Activated naive CD4-positive, alpha-beta T cell treated with anti-CD3 and anti-CD28 coated beads, Interleukin-2, amount 10 ng/mL, durations not matched to agents 7 days and 5 days (primary cell): Measurements from ENCODE around the gene SLC25A42.
"Not testable (repeated sequence)": the region's sequence is repeated elsewhere in the genome, so short reads cannot be mapped to it uniquely, and the experiment has no call there.

Experiments used
- CTCF ChIA-PET: fragments of 350-600 bp; sonication (Branson Sonifier 250); formaldehyde crosslinking; loops from one replicate; lab custom pipeline; 2021; ENCODE audit warnings: antibody characterized with exemption; lab: Charles Lee
- DNase-seq: peaks from one replicate; pipeline ENCODE4 v3.0.0-alpha.2; 2020
- H3K27ac Mint-ChIP-seq: one replicate; pipeline ENCODE4 v1.8.0; 2021; ENCODE audit warnings: mild to moderate bottlenecking, moderate library complexity, mixed read lengths
- H3K27me3 Mint-ChIP-seq: one replicate; pipeline ENCODE4 v1.8.0; 2021; ENCODE audit warnings: mild to moderate bottlenecking, mixed read lengths
- H3K36me3 Mint-ChIP-seq: one replicate; pipeline ENCODE4 v1.8.0; 2021; ENCODE audit warnings: mixed read lengths
- H3K4me1 Mint-ChIP-seq: one replicate; pipeline ENCODE4 v1.8.0; 2021; ENCODE audit warnings: mixed read lengths
- H3K4me3 Mint-ChIP-seq: one replicate; pipeline ENCODE4 v1.8.0; 2021; ENCODE audit warnings: mild to moderate bottlenecking, moderate library complexity, mixed read lengths
- H3K9me3 Mint-ChIP-seq: one replicate; pipeline ENCODE4 v1.8.0; 2021; ENCODE audit warnings: mixed read lengths

The SLC25A42 gene

GRCh38 chr19:19095691-19096090 lies 31.9 kb downstream of the SLC25A42 start:
- Mint-ChIP-seq H3K27ac (no peak overlapping the region), H3K4me3 (no peak overlapping the region)

GRCh38 chr19:19096641-19097627 lies 33.1 kb downstream of the SLC25A42 start:
- DNase-seq: no peak
- Mint-ChIP-seq H3K27me3 (no peaks in the 10 kb centered on the region), H3K4me3 (no peak overlapping the region), H3K9me3 (no peaks in the 10 kb centered on the region), H3K36me3 (peaks cover 8% of the 10 kb centered on the region), H3K27ac (no peak overlapping the region), H3K4me1 (no peaks in the 10 kb centered on the region)
- CTCF ChIA-PET: no interaction called here

More at GRCh38 chr19:19095691-19096090, 31.9 kb downstream of the SLC25A42 start:
- CTCF ChIA-PET: interaction anchor here (1.1 kb wide), 1 partner anchor 79 kb away, joined by 6 read pairs; no protein-coding TSS in a partner anchor
- H3K27me3 Mint-ChIP-seq: no peaks in the 10 kb centered on the region
- peaks cover 8% of the 10 kb centered on the region for H3K36me3 Mint-ChIP-seq
- H3K9me3 Mint-ChIP-seq: no peaks in the 10 kb centered on the region
- H3K4me1 Mint-ChIP-seq: no peaks in the 10 kb centered on the region
- DNase-seq: no peak

- Mint-ChIP-seq H3K4me1 (no peaks in the 10 kb centered on the region), H3K27me3 (no peaks in the 10 kb centered on the region), H3K4me3 (no peak overlapping the region), H3K9me3 (no peaks in the 10 kb centered on the region), H3K36me3 (peaks cover 8% of the 10 kb centered on the region), H3K27ac (no peak overlapping the region)
- DNase-seq: no peak
- CTCF ChIA-PET: interaction anchor here (0.6 kb wide), 1 partner anchor 11 kb away, joined by 3 read pairs; no protein-coding TSS in a partner anchor
Measured at GRCh38 chr19:19098084-19098702, 34.4 kb downstream of the SLC25A42 start.

- Mint-ChIP-seq H3K36me3 (peaks cover 8% of the 10 kb centered on the region), H3K4me3 (no peak overlapping the region), H3K27me3 (no peaks in the 10 kb centered on the region), H3K4me1 (no peaks in the 10 kb centered on the region), H3K9me3 (no peaks in the 10 kb centered on the region), H3K27ac (peak overlapping the region; percentile 49)
- CTCF ChIA-PET: interaction anchor here (0.6 kb wide), 1 partner anchor 10 kb away, joined by 3 read pairs; no protein-coding TSS in a partner anchor
- DNase-seq: no peak
Measured at GRCh38 chr19:19098703-19099632, 35.2 kb downstream of the SLC25A42 start.

- Mint-ChIP-seq H3K27me3 (no peaks in the 10 kb centered on the region), H3K27ac (no peak overlapping the region), H3K4me3 (no peak overlapping the region), H3K4me1 (no peaks in the 10 kb centered on the region), H3K9me3 (no peaks in the 10 kb centered on the region), H3K36me3 (peaks cover 8% of the 10 kb centered on the region)
- CTCF ChIA-PET: no interaction called here
- no peak for DNase-seq
Measured at GRCh38 chr19:19101540-19101939, 37.7 kb downstream of the SLC25A42 start.

- H3K36me3 Mint-ChIP-seq, DNase-seq, H3K27me3 Mint-ChIP-seq, H3K27ac Mint-ChIP-seq, H3K4me3 Mint-ChIP-seq, H3K4me1 Mint-ChIP-seq, H3K9me3 Mint-ChIP-seq, CTCF ChIA-PET: not testable (repeated sequence)
Measured at GRCh38 chr19:19102566-19102965, 38.8 kb downstream of the SLC25A42 start.

GRCh38 chr19:19103167-19103566 lies 39.4 kb downstream of the SLC25A42 start:
- Mint-ChIP-seq H3K9me3 (no peaks in the 10 kb centered on the region), H3K4me1 (no peaks in the 10 kb centered on the region), H3K36me3 (peaks cover 2% of the 10 kb centered on the region), H3K27me3 (no peaks in the 10 kb centered on the region), H3K27ac (no peak overlapping the region), H3K4me3 (no peak overlapping the region)
- CTCF ChIA-PET: no interaction called here
- no peak for DNase-seq

- H3K36me3 Mint-ChIP-seq: no peaks in the 10 kb centered on the region
- no peak overlapping the region for H3K4me3 Mint-ChIP-seq
- H3K9me3 Mint-ChIP-seq: no peaks in the 10 kb centered on the region
- no peak for DNase-seq
- H3K27me3 Mint-ChIP-seq: no peaks in the 10 kb centered on the region
- peak overlapping the region; percentile 12 for H3K27ac Mint-ChIP-seq
- CTCF ChIA-PET: interaction anchor here (1.3 kb wide), 1 partner anchor 10 kb away, joined by 3 read pairs; no protein-coding TSS in a partner anchor
- H3K4me1 Mint-ChIP-seq: no peaks in the 10 kb centered on the region
Measured at GRCh38 chr19:19105365-19106055, 41.7 kb downstream of the SLC25A42 start.

- H3K9me3 Mint-ChIP-seq: no peaks in the 10 kb centered on the region
- CTCF ChIA-PET: interaction anchor here (1.3 kb wide), 1 partner anchor 10 kb away, joined by 3 read pairs; no protein-coding TSS in a partner anchor
Measured at GRCh38 chr19:19106056-19106551, 42.3 kb downstream of the SLC25A42 start.

GRCh38 chr19:19106938-19107337 lies 43.1 kb downstream of the SLC25A42 start:
- CTCF ChIA-PET, H3K27ac Mint-ChIP-seq, H3K9me3 Mint-ChIP-seq, H3K27me3 Mint-ChIP-seq, DNase-seq, H3K36me3 Mint-ChIP-seq, H3K4me3 Mint-ChIP-seq, H3K4me1 Mint-ChIP-seq: not testable (repeated sequence)

More at GRCh38 chr19:19106056-19106551, 42.3 kb downstream of the SLC25A42 start:
- H3K27me3 Mint-ChIP-seq: no peaks in the 10 kb centered on the region
- H3K4me1 Mint-ChIP-seq: no peaks in the 10 kb centered on the region
- H3K27ac Mint-ChIP-seq: no peak overlapping the region
- H3K4me3 Mint-ChIP-seq: no peak overlapping the region
- no peaks in the 10 kb centered on the region for H3K36me3 Mint-ChIP-seq
- DNase-seq: no peak

GRCh38 chr19:19107654-19108053 lies 43.9 kb downstream of the SLC25A42 start:
- Mint-ChIP-seq H3K4me3 (no peak overlapping the region), H3K9me3 (no peaks in the 10 kb centered on the region), H3K27ac (no peak overlapping the region), H3K27me3 (no peaks in the 10 kb centered on the region), H3K36me3 (no peaks in the 10 kb centered on the region), H3K4me1 (no peaks in the 10 kb centered on the region)
- DNase-seq: no peak
- CTCF ChIA-PET: no interaction called here

GRCh38 chr19:19109601-19110000 lies 45.8 kb downstream of the SLC25A42 start:
- no peak for DNase-seq
- Mint-ChIP-seq H3K4me1 (no peaks in the 10 kb centered on the region), H3K9me3 (no peaks in the 10 kb centered on the region), H3K27ac (no peak overlapping the region), H3K36me3 (no peaks in the 10 kb centered on the region), H3K27me3 (no peaks in the 10 kb centered on the region), H3K4me3 (no peak overlapping the region)
- CTCF ChIA-PET: interaction anchor here (1.0 to 1.4 kb wide), 2 partner anchors 25 to 32 kb away, joined by 3 to 4 read pairs; no protein-coding TSS in a partner anchor
